Calu3 (cell line): ENCODE data around the gene NRN1L. TPM values are rescaled to one million over a fixed set of nuclear protein-coding genes. Genes with fewer than 3 reads are reported as not detected.
"Not testable (repeated sequence)": the region's sequence is repeated elsewhere in the genome, so short reads cannot be mapped to it uniquely, and the experiment has no call there.

Experiments
- Bru-seq: library from RNA; stranded (reverse); fragments of 400-500 nt; gene quantifications from one replicate; lab custom pipeline; 2021; lab: Mats Ljungman, UMichigan
- BruChase-seq, 2 experiments: library from RNA; stranded (reverse); fragments of 400-500 nt; gene quantifications; one replicate each; lab custom pipeline; 2021; lab: Mats Ljungman, UMichigan
- BruUV-seq: library from RNA; stranded (reverse); fragments of 400-500 nt; replicated peaks from 2 replicates; lab custom pipeline; 2021; lab: Mats Ljungman, UMichigan
- CTCF ChIA-PET: fragments of 300-600 bp; sonication (Branson Sonifier 250); formaldehyde crosslinking; loops from one replicate; lab custom pipeline; 2022; ENCODE audit warnings: antibody characterized with exemption; lab: Charles Lee
- DNase-seq: peaks from one replicate; pipeline ENCODE4 v3.0.0; 2022
- H3K27ac Mint-ChIP-seq: one replicate; pipeline ENCODE4 v1.8.0; 2022; ENCODE audit warnings: mixed read lengths; ENCODE audit not compliant: unreplicated experiment
- H3K27me3 Mint-ChIP-seq: one replicate; pipeline ENCODE4 v1.8.0; 2022; ENCODE audit warnings: mixed read lengths; ENCODE audit not compliant: unreplicated experiment
- H3K36me3 Mint-ChIP-seq: one replicate; pipeline ENCODE4 v1.8.0; 2022; ENCODE audit warnings: mild to moderate bottlenecking, moderate library complexity, mixed read lengths; ENCODE audit not compliant: insufficient read depth, unreplicated experiment
- H3K4me1 Mint-ChIP-seq: one replicate; pipeline ENCODE4 v1.8.0; 2022; ENCODE audit warnings: mild to moderate bottlenecking, low read depth, mixed read lengths; ENCODE audit not compliant: unreplicated experiment
- H3K4me3 Mint-ChIP-seq: one replicate; pipeline ENCODE4 v1.8.0; 2022; ENCODE audit warnings: mild to moderate bottlenecking, low read depth, moderate library complexity, mixed read lengths; ENCODE audit not compliant: unreplicated experiment
- H3K9me3 Mint-ChIP-seq: one replicate; pipeline ENCODE4 v1.8.0; 2022; ENCODE audit warnings: low read depth, mixed read lengths; ENCODE audit not compliant: unreplicated experiment
- CTCF ChIP-seq: fragments of 200-600 bp; IDR thresholded peaks from one replicate; pipeline ENCODE4 v1.8.0; 2022; ENCODE audit warnings: antibody characterized with exemption; ENCODE audit not compliant: unreplicated experiment
- intact Hi-C: fragments of 100-400 bp; cut with micrococcal nuclease; formaldehyde crosslinking; loops from one replicate; pipeline ENCODE4 v1.10.0; 2022; ENCODE audit not compliant: unreplicated experiment
- long read RNA-seq: library from polyadenylated mRNA; stranded (forward); transcript quantifications from one replicate; pipeline ENCODE4 v2.0.0, GENCODE V29; 2022
- total RNA-seq: library from RNA; stranded (reverse); gene quantifications from 2 replicates; pipeline ENCODE4 v1.2.3, GENCODE V29; 2022

NRN1L gene
- not detected in 2 replicates for total RNA-seq
- not detected for Bru-seq, nascent RNA
- percentile 25 among the genes with signal in this experiment for BruChase-seq, experiment 1, labeled RNA remaining after a 6-hour chase
- not detected for BruChase-seq, experiment 2, labeled RNA remaining after a 2-hour chase
- long read RNA-seq = 0 reads

- DNase-seq = no peak
- intact Hi-C loops = no loop called here
- Mint-ChIP-seq H3K4me1 (peaks cover 10% of the 10 kb centered on the region), H3K27ac (no peak within 1 kb of the TSS), H3K27me3 (no peaks in the 10 kb centered on the region), H3K36me3 (peaks cover 44% of the 10 kb centered on the region), H3K9me3 (no peaks in the 10 kb centered on the region), H3K4me3 (no peak within 1 kb of the TSS)
- CTCF ChIA-PET = interaction anchor here (0.5 to 2.1 kb wide), 5 partner anchors 8 to 156 kb away, joined by 3 to 10 read pairs (median 5); partner anchors contain the start of genes EDC4 and PSKH1
- no TSS peak for BruUV-seq
- no peak for TF ChIP-seq CTCF
These were observed at the start of gene NRN1L for GRCh38 chr16:67884684-67885083. TSS of gene NRN1L (plus strand) at chr16:67884885. CDS start at chr16:67884904, 19 bp downstream.

GRCh38 chr16:67837190-67837589, 47.5 kb upstream of the NRN1L start:
- H3K36me3 Mint-ChIP-seq = peaks cover 27% of the 10 kb centered on the region
- intact Hi-C loops, H3K4me3 Mint-ChIP-seq, H3K27ac Mint-ChIP-seq, H3K27me3 Mint-ChIP-seq, BruUV-seq, H3K9me3 Mint-ChIP-seq: not testable (repeated sequence)
- peaks cover 11% of the 10 kb centered on the region for H3K4me1 Mint-ChIP-seq
- peak; percentile 36 for DNase-seq
- CTCF ChIA-PET = interaction anchor here (1.0 kb wide), 2 partner anchors 16 to 21 kb away, joined by 5 to 6 read pairs; no protein-coding TSS in a partner anchor

GRCh38 chr16:67837811-67838210, 46.9 kb upstream of the NRN1L start:
- peaks cover 28% of the 10 kb centered on the region for H3K36me3 Mint-ChIP-seq
- H3K27me3 Mint-ChIP-seq = no peaks in the 10 kb centered on the region
- no peak for DNase-seq
- H3K27ac Mint-ChIP-seq = no peak overlapping the region
- no peak overlapping the region for H3K4me3 Mint-ChIP-seq
- H3K9me3 Mint-ChIP-seq = no peaks in the 10 kb centered on the region
- intact Hi-C loops = no loop called here
- BruUV-seq = no TSS peak
- TF ChIP-seq CTCF = no peak
- CTCF ChIA-PET = interaction anchor here (1.0 kb wide), 1 partner anchor 21 kb away, joined by 6 read pairs; no protein-coding TSS in a partner anchor
- H3K4me1 Mint-ChIP-seq = peaks cover 13% of the 10 kb centered on the region

- H3K4me3 Mint-ChIP-seq = peak overlapping the region; percentile 99
- H3K9me3 Mint-ChIP-seq = no peaks in the 10 kb centered on the region
- CTCF ChIA-PET = interaction anchor here (0.6 to 1.7 kb wide), 2 partner anchors 52 to 94 kb away, joined by 4 to 7 read pairs; partner anchors contain the start of gene PSKH1
- BruUV-seq = no TSS peak
- H3K27me3 Mint-ChIP-seq = no peaks in the 10 kb centered on the region
- TF ChIP-seq CTCF = no peak
- peaks cover 40% of the 10 kb centered on the region for H3K36me3 Mint-ChIP-seq
- intact Hi-C loops = no loop called here
- peaks cover 36% of the 10 kb centered on the region for H3K4me1 Mint-ChIP-seq
- peak overlapping the region; percentile 82 for H3K27ac Mint-ChIP-seq
- DNase-seq = no peak
These were observed 43.4 kb upstream of the NRN1L start for GRCh38 chr16:67841198-67841815.
